GM03348 (cell line): ENCODE data around the gene MATN1.

Source experiments
- DNase-seq: peaks from one replicate; pipeline ENCODE4 v3.0.0; 2012; ENCODE audit warnings: low spot score

The MATN1 gene

DNA sequence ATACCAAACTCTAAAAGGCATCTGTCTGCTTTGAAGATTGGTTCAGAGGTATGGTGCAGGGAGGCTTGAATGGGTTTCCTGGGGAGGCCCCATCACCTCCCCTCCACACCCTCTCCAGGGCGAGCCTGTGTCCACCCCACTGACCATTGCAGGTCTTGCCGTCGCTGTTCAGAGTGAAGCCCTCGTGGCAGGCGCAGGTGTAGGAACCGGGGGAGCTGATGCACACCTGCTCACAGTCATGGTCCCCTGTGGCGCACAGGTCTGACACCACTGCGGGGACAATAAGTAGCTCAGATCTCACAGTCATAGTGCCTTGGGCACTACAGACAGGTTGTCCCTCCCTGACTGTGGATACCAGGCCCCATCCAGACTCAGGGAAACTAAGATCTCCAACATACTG lies 6.7 kb downstream of the MATN1 start:
- DNase-seq: no peak

DNA sequence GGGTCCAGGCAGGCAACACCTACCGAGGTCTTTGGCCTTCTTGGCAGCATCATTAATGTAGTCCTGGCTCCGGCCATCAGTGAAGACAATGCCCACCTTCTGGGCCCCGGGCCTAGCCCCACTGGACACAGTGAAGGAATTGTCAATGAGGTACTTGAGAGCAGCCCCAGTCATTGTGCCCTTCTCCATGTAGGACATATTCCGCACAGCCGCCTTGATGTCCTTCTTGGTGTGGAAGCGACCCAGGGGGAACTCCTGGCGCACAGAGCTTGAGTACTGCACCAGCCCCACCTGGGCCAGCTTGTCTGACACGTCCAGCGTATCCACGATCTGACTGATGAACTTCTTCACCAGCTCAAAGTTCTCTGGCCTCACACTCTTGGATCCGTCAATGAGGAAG lies 7.5 kb downstream of the MATN1 start:
- DNase-seq: no peak

DNA sequence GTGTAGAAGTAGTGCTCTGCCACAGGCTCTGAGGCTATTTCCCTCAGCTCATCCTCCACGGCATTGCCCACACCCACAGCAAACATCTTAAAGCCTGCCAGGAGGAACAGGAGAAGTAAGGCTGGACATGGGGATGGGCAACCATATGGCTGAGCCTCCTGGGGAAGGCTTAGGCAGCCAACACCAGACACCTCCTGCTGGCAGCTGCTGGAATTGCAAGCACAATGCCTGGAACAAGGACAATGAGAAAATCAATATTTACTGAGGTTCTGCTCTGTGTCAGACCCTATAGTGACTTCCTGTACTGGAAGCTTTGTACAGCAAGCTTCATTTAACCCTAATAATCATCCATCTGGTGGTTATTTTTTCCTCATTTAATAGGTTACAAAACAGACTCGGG lies 8.2 kb downstream of the MATN1 start:
- no peak for DNase-seq

DNA sequence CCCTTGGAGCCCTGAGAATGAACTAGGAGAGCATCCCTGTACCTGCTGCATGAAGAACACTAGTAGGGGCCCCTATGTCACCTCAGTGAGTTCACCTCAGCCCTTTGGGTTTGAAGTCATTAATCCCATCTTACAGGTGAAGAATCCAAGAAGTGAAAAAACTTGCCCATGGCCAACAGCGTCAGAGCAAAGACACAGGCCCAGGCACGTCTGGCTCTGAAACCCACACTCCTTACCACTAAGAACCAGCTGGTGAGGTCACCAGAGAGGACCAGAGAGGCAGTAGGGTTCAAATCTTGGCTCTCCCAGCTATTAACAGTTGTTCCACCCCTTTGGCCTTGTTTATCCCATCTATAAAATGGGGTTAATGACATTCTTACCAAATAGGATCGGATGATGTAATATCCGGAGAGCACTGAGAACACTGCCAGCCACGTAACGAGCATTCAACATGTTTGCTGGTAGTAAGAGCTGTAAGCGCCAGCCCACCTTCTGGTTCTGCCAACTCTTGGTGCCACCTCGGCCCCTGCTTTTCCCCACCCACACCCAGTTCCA lies 8.8 kb downstream of the MATN1 start:
- no peak for DNase-seq

DNA sequence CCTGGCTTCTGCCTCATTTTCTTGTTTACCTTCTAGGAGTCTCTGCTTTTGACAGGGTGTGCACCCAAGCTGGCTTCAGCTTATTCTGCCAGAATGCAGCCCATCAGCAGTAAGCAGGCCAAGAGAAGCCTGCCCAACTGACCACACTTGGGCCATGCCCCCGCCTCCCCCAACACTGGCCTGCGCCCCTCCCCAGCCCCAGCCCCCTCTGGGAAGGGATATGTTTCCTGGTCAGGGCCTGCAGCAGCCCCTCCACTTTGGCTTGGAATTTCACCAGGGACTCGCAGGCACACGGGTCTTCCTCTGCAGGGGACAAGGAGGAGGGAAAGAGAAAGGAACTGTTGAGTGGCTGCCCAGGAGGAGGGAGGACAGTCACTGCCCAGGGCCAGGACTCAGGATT lies 9.4 kb downstream of the MATN1 start:
- DNase-seq: no peak

DNA sequence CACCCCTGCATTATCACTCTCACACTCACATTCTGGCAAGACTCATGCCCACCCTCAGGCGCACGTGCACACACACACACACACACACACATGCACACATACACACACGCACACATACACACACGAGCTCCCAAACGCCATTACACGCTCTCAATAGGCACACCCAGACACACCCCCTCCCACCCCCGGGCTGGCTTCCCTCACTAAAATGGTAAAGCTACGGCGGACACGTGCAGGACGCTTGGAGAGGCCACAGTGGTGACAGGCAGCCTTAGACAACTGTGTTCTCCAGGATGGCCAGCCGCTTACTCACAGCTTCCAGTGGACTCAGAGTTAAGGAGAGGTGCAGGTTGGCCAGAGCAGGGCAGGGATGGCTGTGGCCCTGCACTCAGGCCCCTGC lies 10.1 kb downstream of the MATN1 start:
- no peak for DNase-seq

DNA sequence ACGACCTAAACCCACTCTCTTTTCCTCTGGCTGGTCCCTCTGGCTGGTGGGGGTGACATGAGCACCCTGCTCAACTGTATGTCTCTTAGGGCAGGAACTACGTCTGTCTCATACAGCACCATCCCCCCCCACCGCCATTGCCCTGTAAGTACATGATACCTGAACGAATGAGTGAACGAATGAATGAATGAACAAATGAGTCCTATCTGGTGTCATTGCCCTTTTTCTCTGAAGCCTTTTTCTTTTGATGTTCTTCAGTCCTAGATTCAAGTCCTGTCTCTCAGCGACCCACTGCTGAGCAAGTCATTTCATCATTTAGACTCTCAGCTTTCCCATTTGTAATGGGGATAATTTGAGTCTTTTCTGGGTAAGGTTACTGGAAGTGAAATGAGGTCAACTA lies 10.8 kb downstream of the MATN1 start:
- DNase-seq: no peak

DNA sequence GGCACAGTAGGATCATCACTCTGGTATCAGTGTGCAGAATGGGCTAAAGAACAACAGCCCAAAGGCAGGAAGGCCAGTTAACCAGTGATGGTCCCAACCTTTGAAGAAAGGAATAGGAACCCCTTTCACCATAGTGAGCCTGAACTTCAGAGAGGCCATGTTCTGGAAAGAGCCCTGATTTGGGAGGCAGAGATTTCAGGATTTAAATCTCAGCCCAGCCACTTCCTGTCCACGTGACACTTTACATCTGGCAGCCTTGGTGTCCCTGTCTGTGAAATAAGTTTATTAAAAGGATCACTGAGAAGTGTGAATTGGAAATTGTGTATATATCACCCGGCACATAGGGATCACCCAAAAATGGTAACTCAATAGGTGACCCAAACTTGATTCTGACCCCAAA lies 13.0 kb downstream of the MATN1 start:
- DNase-seq: no peak

DNA sequence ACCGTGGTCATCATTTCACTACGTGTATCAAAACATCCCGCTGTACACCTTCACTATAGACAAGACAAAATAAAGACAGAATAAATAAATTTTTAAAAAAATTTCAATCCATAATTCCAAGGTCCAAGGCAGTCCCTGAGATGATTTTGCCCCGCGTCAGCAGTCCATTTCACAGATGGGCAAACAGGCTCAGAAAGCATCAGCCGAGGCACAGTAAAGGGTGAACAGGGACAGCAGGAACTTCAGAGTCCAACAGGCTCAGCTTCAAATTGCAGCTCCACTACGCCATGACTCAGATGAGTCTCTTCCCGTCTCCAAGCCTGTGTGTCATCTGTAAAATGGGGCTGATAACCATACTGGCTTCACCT lies 15.0 kb downstream of the MATN1 start:
- no peak for DNase-seq

DNA sequence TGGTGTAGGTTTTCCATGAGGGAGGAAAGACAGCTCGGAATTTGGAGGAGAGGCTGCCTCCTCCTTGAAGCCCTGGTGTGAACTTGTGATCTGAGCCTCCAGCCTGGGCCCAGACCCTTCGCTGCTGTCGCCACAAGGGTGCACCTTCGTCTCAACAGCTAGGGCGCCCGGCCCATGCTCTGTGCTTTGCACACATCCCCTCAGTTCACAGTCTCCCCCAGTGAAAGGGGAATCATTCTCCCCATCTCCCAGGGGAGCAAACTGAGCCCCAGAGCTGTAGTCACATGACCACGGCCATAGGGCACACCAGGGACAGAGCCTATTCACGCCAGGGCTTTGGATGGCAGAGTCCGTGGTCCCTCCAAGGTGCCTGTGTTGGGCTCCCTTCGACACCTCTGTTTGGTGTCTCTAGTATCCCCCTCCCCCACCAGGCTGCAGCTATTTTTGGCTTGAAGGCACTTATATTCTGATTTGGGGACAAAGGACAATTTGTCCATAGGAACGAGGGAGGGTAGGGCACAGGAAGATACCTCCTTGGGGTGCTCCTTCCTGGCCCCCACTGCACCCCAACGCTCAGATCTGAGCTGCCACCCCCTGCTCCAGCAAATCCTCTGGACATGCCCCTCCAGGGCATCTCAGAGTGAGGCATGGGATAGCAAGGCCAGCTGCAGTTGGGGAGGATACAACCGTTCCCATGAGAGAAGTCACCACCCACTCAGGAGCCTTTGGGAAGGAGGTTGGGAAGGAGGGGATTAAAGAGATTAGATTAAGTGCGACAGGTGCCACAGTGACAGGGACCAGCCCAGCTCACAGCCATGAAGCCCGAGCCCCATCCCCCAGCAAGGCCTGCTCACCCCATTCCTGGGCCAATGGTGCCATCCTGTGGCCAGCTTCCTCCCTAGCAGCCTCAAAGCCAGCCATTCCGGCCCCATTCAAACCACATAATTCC lies 15.7 kb downstream of the MATN1 start:
- peak; percentile 87 for DNase-seq

DNA sequence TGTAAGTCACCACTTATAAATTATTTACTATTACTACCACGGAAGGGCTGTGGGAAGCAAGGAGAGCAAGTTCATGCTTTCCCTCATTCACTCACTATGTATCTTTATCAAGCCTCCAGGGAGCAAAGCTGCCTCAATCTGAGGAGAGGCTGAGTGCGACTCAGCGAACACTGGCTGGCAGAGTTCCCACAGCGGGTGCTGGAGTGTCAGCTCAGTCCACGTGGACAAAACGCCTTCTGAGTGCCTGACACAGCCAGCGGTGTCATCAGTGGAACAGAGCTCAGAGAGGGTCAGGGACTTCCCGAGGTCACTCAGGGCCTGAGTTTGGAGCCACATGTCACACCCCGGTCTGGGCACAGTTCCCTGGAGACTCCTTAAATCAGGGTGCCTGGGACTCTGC lies 16.9 kb downstream of the MATN1 start:
- DNase-seq: peak; percentile 48

DNA sequence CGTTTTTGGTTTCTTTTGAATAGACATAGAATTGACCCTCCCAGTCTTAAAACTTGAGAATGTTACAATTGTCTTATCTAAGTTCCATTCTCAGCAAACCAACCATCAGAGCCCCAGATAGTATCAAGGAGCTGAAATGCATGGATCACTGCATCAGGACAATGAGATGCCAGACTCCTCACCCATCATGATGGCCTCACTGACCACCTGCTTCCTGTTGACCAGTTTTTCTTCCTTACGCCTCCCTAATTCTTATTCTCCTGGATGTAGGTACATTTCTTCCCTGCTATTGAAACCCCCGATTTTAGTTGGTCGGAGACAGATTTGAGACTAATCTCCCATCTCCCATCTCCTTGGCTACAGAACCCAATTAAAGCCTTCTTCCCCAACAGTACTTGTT lies 17.7 kb downstream of the MATN1 start:
- DNase-seq: no peak

DNA sequence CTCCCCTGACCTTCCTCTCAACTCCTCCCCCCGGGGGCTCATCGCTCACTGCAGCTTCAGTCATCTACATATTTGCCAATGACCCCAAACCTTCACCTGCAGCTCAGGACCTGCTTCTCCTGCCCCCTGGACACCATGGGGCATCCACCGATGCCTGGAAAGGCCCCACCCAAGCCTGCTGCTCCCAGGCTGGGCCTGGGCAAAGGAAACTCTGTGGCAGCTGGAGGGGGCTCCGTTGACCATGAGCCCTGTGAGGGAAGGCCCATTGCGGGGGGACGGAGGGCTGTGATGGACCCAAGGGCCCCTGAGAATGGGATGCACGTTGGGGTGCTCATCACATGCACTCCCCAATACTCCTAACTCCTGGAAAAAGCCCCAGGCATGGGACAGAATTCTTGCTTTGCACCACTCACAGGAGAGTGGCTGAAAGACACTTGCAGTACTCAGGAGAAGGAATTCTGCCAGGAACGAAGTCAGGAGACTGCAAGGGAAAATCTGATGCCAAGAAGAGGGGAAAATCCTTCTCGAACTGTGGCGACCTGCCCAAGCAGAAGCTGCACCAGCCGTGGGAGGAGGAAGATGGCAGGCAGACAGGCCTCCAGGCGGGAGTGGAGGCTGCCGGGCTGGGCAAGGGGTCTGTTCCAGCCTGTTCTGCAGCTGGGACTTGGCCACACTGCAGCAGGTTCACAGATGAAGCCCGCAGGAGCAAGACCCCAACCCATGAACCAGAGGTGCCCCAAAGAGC lies 18.4 kb downstream of the MATN1 start:
- DNase-seq: no peak

DNA sequence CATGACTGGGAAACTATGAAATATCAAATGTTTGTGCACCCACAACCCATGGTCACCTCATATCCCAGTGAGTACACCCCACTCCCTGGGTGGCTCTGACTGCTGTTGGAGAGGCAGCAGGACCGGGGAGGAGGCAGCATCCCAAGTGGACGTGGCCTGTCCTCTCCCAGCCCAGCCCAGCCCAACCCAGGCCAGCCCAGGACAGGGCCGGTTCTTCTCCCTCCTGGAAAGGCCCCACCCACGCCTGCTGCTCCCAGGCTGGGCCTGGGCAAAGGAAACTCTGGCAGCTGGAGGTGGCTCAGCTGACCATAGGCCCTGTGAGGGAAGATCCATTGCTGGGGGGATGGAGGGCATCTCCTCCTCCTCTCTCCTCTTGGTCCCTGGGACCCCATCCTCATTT lies 19.1 kb downstream of the MATN1 start:
- DNase-seq: peak; percentile 74

DNA sequence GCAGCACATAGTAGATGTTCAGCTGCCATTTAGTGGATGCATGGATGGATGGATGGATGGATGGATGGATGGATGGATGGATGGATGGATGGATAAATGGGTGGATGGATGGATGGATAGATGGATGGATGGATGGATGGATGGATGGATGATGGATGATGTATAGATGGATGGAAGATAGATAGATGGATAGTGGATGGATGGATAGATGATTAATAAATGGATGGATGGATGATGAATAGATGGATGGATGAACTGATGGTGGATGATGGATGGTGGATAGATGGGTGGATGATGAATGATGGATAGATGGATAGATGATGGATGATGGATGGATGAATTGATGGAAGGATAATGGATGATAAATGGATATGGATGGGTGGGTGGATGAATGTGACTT lies 20.6 kb downstream of the MATN1 start:
- no peak for DNase-seq

DNA sequence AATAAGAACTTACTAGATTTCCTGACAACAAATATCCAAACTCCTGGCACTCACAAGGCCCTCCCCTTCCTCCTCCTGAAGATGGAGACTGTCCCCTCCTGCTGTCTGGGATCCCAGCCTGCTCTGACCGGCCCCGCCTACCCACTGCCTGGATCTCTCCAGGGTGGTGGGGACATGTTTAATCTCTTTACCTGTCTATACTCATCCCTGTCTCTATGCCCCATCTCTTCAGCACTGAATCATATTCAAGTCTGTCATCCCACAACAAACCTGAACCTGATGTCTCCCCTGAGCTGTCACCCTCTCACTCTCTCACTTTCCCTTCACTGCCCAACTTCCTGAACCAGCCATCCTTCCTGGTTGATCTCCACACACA lies 22.1 kb downstream of the MATN1 start:
- DNase-seq: no peak

DNA sequence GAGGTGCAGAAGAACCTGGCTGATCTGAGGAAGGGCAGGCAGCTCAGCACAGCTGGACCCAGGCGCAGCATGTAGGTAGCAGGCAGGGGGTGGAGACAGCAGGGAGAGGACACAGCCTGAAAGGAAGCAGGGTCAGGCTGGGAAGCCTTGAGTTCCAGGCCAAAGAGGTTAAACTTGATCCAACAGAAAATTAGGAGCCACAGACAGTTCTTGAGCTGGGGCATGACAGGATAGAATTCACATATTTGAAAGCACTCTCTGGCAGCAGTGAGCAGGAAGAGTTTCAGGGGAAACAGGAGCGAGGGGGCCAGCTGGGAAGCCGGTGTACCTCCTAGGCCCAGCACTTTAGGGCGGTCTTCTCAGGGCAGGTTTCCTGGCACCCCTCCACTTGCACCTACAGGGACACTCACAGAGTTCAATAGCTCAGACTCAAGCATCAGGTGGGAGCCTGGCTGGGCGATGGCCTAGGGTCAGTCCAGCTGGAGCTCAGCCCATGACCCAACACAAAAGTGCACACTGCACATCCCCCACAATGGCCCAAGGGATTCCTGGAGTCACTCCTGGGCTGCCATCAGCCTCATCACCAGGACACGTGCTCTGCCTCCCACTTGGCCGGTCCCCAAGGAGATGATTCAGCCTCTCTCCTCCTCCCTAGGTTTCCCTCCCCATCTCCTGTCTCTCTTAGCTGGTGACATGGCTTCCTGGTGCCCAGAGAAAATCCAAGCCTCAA lies 22.7 kb downstream of the MATN1 start:
- DNase-seq: peak; percentile 91

DNA sequence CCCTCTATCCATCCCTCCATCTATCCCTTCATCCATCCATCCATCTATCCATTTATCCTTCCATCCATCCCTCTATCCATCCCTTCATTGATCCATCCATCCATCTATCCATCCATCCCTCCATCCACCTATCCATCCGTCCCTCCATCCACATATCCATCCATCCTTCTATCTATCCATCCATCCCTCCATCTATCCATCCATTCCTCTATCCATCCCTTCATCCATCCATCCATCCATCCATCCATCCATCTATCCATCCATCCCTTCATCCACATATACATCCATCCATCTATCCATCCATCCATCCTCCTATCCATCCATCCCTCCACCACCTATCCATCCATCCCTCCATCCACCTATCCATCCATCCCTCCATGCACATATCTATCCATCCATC lies 23.6 kb downstream of the MATN1 start:
- no peak for DNase-seq

DNA sequence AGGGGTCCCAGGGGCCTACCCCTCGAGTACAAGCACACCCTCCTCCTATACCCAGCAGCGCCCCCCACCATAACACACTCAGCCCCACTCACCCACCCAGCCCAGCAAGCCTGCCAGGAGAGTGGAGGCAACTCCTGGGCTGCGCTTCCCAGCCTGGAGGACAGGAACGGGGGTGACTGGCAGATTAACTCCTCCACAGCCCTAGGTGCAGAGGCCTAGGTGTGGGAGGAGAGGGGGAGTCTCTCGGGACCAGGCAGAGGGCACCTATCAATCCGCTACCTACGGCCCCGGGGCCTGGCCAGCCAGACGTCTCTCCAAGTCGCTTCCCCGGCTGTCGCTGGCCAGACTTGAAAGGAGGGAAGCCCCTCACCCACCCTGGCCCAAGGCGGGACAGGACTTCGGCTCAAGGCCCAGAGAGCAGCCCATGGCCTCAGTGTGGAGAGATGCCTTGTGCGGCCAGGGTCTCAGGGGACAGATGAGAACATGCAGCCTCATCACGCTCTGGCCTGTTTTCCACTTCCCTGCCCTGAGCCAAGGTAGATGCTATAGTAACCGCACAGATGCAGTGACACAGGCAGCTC lies 24.9 kb downstream of the MATN1 start:
- DNase-seq: no peak

DNA sequence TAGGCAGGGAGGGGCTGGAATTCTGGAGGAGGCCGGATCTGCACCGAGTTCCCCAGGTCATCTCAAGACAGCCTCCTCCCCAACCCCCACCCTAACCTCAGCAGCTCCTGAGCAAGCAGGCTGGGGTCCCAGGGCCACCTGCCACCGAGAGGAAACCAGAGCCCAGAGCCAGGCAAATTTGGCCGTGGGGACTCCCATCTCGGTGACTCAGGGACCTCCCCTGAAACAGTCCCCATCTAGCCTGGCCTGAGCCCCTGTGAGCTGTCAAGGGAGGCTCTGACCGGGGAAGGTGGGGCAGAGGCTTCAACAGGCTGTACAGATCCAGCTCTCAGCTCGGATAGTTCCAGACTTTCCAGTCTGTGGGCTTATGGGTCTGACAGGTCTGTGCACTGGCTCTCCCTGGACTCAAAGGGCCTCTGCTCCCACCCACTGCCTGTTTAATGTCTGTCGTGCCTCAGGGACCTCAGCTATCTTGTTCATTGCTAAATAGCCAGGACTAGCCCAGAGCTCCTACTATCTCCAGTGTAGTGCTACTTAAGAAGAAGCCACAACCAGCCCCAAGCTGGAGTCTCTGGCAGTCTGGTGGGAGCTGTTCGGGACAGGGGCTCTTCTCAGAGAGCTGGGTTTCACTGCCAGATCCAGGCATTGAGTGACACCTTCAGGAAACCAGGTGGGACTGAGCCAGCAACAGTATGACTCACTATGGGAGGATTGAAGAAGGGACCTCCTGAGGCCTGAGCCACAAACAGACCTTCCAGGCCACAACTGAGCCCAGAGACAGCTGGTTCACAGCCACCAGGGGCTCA lies 25.6 kb downstream of the MATN1 start:
- peak; percentile 61 for DNase-seq

DNA sequence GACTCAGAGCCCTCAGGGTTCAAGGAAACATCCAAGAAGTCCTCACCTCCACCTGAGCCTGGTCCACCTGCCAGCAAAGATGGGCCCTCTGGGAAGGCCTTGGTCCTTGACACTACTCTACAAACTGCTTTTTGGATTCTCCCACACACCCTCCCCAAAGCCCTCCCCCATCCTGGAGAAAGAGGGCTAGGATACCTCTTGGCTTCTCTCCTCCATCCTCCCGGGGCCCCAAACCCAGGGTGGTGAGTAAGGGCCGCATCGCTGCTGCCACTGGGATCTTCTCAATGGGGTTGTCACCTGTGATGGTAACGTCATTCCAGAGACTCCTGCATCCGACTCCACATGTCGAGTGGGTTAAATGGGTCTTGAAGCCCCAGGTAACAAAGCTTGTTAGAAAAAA lies 26.6 kb downstream of the MATN1 start:
- no peak for DNase-seq
